ENCODE measurements around the gene ATP12A. TPM values are rescaled to one million over a fixed set of nuclear protein-coding genes. Genes with fewer than 3 reads are reported as not detected.

The ATP12A gene
- total RNA-seq, 1 experiment from 2014 or later, result not detected

DNA sequence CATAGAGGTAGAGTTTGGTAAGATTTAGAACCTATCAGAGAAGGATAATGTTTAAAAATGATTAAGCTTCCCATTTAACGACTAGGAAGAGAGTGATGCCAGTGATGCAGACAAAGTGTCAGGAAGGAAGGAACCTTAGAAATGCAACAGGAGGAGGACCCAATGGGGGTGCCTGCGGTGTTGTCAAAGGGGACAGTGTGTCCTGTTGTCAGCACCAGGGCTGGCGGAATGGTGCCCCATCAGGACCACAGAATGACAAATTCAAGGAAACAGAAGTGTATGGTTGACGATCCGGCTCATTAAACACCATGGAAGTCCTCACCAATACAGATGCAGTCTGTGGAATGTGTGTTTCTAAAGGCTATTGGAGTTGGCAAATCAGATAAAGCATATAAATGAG, 19.3 kb downstream of the ATP12A start:
- no peaks in the 10 kb centered on the region for H4K20me1 ChIP-seq (ENCODE audit: insufficient read depth, low read depth, low read length)
- H3K4me1 ChIP-seq (ENCODE audit: low read length), result no peaks in the 10 kb centered on the region
- H3K9me2 ChIP-seq (replicated peaks; ENCODE audit: insufficient read depth, low read length), result no peaks in the 10 kb centered on the region
- H3K27ac ChIP-seq (ENCODE audit: low read length), result no peak overlapping the region
- no peaks in the 10 kb centered on the region for H3K36me3 ChIP-seq (ENCODE audit: insufficient read depth, low read length)
- H3K4me2 ChIP-seq (ENCODE audit: low read depth, low read length, poor library complexity, severe bottlenecking), result no peak overlapping the region
- no peaks in the 10 kb centered on the region for H3K27me3 ChIP-seq (ENCODE audit: low read length)
- DNase-seq, result no peak
- H3K79me2 ChIP-seq (ENCODE audit: low read length), result no peaks in the 10 kb centered on the region
- H2AFZ ChIP-seq (ENCODE audit: low read length), result no peak overlapping the region
- H3K9ac ChIP-seq (ENCODE audit: low read length), result no peak overlapping the region
- H3K4me3 ChIP-seq (ENCODE audit: low read length), result no peak overlapping the region
- no peaks in the 10 kb centered on the region for H3K9me3 ChIP-seq (ENCODE audit: low read length)

DNA sequence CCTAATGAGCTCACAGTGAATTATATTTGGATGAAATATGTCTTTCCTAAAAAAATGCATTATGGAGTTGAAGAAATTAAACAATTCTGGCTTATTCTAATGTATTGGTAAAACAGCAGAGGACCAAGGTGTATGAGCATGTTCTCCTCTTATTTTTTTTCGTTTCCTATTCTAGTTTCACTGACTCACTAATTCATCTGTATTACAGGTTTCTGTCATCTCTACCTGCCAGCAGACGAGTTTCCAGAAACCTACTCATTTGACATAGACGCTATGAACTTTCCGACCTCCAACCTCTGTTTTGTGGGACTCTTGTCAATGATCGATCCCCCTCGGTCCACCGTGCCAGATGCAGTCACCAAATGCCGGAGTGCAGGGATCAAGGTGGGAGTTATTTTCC, 20.3 kb downstream of the ATP12A start:
- no peak overlapping the region for H3K9ac ChIP-seq (ENCODE audit: low read length)
- H3K9me2 ChIP-seq (replicated peaks; ENCODE audit: insufficient read depth, low read length), result no peaks in the 10 kb centered on the region
- DNase-seq, result no peak
- H3K4me2 ChIP-seq (ENCODE audit: low read depth, low read length, poor library complexity, severe bottlenecking), result no peak overlapping the region
- no peaks in the 10 kb centered on the region for H3K27me3 ChIP-seq (ENCODE audit: low read length)
- no peak overlapping the region for H3K27ac ChIP-seq (ENCODE audit: low read length)
- no peaks in the 10 kb centered on the region for H3K4me1 ChIP-seq (ENCODE audit: low read length)
- no peaks in the 10 kb centered on the region for H3K9me3 ChIP-seq (ENCODE audit: low read length)
- H2AFZ ChIP-seq (ENCODE audit: low read length), result no peak overlapping the region
- H3K36me3 ChIP-seq (ENCODE audit: insufficient read depth, low read length), result no peaks in the 10 kb centered on the region
- H3K4me3 ChIP-seq (ENCODE audit: low read length), result no peak overlapping the region
- no peaks in the 10 kb centered on the region for H3K79me2 ChIP-seq (ENCODE audit: low read length)
- H4K20me1 ChIP-seq (ENCODE audit: insufficient read depth, low read depth, low read length), result no peaks in the 10 kb centered on the region

- Histone ChIP-seq H4K20me1 (ENCODE audit: insufficient read depth, low read depth, low read length) (no peaks in the 10 kb centered on the region), H3K9me3 (ENCODE audit: low read length) (no peaks in the 10 kb centered on the region), H3K27me3 (ENCODE audit: low read length) (no peaks in the 10 kb centered on the region), H3K27ac (ENCODE audit: low read length) (no peak overlapping the region), H2AFZ (ENCODE audit: low read length) (no peak overlapping the region), H3K9ac (ENCODE audit: low read length) (no peak overlapping the region), H3K9me2 (replicated peaks; ENCODE audit: insufficient read depth, low read length) (no peaks in the 10 kb centered on the region), H3K4me3 (ENCODE audit: low read length) (no peak overlapping the region), H3K4me2 (ENCODE audit: low read depth, low read length, poor library complexity, severe bottlenecking) (no peak overlapping the region), H3K4me1 (ENCODE audit: low read length) (no peaks in the 10 kb centered on the region), H3K79me2 (ENCODE audit: low read length) (no peaks in the 10 kb centered on the region), H3K36me3 (ENCODE audit: insufficient read depth, low read length) (no peaks in the 10 kb centered on the region)
- DNase-seq, result no peak
Observed at GRCh38 chr13:24706886-24707585, 26.8 kb downstream of the ATP12A start.

GRCh38 chr13:24709186-24709913, 29.1 kb downstream of the ATP12A start:
- Histone ChIP-seq H3K36me3 (ENCODE audit: insufficient read depth, low read length) (no peaks in the 10 kb centered on the region), H4K20me1 (ENCODE audit: insufficient read depth, low read depth, low read length) (no peaks in the 10 kb centered on the region), H2AFZ (ENCODE audit: low read length) (no peak overlapping the region), H3K79me2 (ENCODE audit: low read length) (no peaks in the 10 kb centered on the region), H3K27ac (ENCODE audit: low read length) (no peak overlapping the region), H3K4me3 (ENCODE audit: low read length) (no peak overlapping the region), H3K4me2 (ENCODE audit: low read depth, low read length, poor library complexity, severe bottlenecking) (no peak overlapping the region), H3K27me3 (ENCODE audit: low read length) (no peaks in the 10 kb centered on the region), H3K4me1 (ENCODE audit: low read length) (no peaks in the 10 kb centered on the region), H3K9ac (ENCODE audit: low read length) (no peak overlapping the region), H3K9me3 (ENCODE audit: low read length) (no peaks in the 10 kb centered on the region), H3K9me2 (replicated peaks; ENCODE audit: insufficient read depth, low read length) (no peaks in the 10 kb centered on the region)
- no peak for DNase-seq

DNA sequence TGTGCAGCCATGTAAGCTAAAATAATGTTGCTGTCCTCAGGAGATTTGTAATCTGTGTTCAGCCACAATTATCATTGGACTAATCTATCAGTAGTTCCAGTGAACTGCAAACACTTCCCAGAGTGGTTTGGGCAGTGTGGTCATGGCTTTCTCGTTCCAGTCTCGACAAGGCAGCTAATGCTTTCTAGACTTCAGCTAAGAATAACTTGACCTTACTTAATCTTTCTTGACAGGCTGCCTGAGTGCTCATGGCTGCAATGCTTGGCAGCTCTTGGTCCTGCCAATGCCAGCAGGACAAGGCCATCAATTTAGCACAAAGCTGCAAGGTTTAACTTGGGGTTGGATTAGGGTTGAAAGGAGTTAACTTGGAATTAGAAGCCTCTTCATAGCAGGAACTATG, 32.8 kb downstream of the ATP12A start:
- Histone ChIP-seq H3K36me3 (ENCODE audit: insufficient read depth, low read length) (no peaks in the 10 kb centered on the region), H3K27ac (ENCODE audit: low read length) (no peak overlapping the region), H3K4me3 (ENCODE audit: low read length) (no peak overlapping the region), H3K79me2 (ENCODE audit: low read length) (no peaks in the 10 kb centered on the region), H3K27me3 (ENCODE audit: low read length) (no peaks in the 10 kb centered on the region), H3K4me2 (ENCODE audit: low read depth, low read length, poor library complexity, severe bottlenecking) (no peak overlapping the region), H3K9me2 (replicated peaks; ENCODE audit: insufficient read depth, low read length) (no peaks in the 10 kb centered on the region), H3K9ac (ENCODE audit: low read length) (no peak overlapping the region), H3K9me3 (ENCODE audit: low read length) (no peaks in the 10 kb centered on the region), H3K4me1 (ENCODE audit: low read length) (no peaks in the 10 kb centered on the region), H4K20me1 (ENCODE audit: insufficient read depth, low read depth, low read length) (no peaks in the 10 kb centered on the region), H2AFZ (ENCODE audit: low read length) (no peak overlapping the region)
- no peak for DNase-seq

GRCh38 chr13:24716011-24716410, 35.8 kb downstream of the ATP12A start:
- no peak for DNase-seq
- no peaks in the 10 kb centered on the region for H3K36me3 ChIP-seq (ENCODE audit: insufficient read depth, low read length)
- H2AFZ ChIP-seq (ENCODE audit: low read length), result no peak overlapping the region
- H3K27ac ChIP-seq (ENCODE audit: low read length), result no peak overlapping the region
- no peak overlapping the region for H3K4me2 ChIP-seq (ENCODE audit: low read depth, low read length, poor library complexity, severe bottlenecking)
- H3K9me3 ChIP-seq (ENCODE audit: low read length), result no peaks in the 10 kb centered on the region
- H4K20me1 ChIP-seq (ENCODE audit: insufficient read depth, low read depth, low read length), result no peaks in the 10 kb centered on the region
- no peaks in the 10 kb centered on the region for H3K4me1 ChIP-seq (ENCODE audit: low read length)
- no peaks in the 10 kb centered on the region for H3K9me2 ChIP-seq (replicated peaks; ENCODE audit: insufficient read depth, low read length)
- no peak overlapping the region for H3K4me3 ChIP-seq (ENCODE audit: low read length)
- H3K9ac ChIP-seq (ENCODE audit: low read length), result no peak overlapping the region
- H3K27me3 ChIP-seq (ENCODE audit: low read length), result no peaks in the 10 kb centered on the region
- H3K79me2 ChIP-seq (ENCODE audit: low read length), result no peaks in the 10 kb centered on the region

GRCh38 chr13:24716446-24716845, 36.2 kb downstream of the ATP12A start:
- H2AFZ ChIP-seq (ENCODE audit: low read length), result no peak overlapping the region
- no peaks in the 10 kb centered on the region for H3K4me1 ChIP-seq (ENCODE audit: low read length)
- no peaks in the 10 kb centered on the region for H3K9me2 ChIP-seq (replicated peaks; ENCODE audit: insufficient read depth, low read length)
- DNase-seq, result no peak
- no peaks in the 10 kb centered on the region for H3K79me2 ChIP-seq (ENCODE audit: low read length)
- H3K4me3 ChIP-seq (ENCODE audit: low read length), result no peak overlapping the region
- H3K27me3 ChIP-seq (ENCODE audit: low read length), result no peaks in the 10 kb centered on the region
- H3K36me3 ChIP-seq (ENCODE audit: insufficient read depth, low read length), result no peaks in the 10 kb centered on the region
- H3K27ac ChIP-seq (ENCODE audit: low read length), result no peak overlapping the region
- H3K4me2 ChIP-seq (ENCODE audit: low read depth, low read length, poor library complexity, severe bottlenecking), result no peak overlapping the region
- H4K20me1 ChIP-seq (ENCODE audit: insufficient read depth, low read depth, low read length), result no peaks in the 10 kb centered on the region
- H3K9me3 ChIP-seq (ENCODE audit: low read length), result no peaks in the 10 kb centered on the region
- no peak overlapping the region for H3K9ac ChIP-seq (ENCODE audit: low read length)

GRCh38 chr13:24717217-24717616, 37.0 kb downstream of the ATP12A start:
- no peak overlapping the region for H3K4me2 ChIP-seq (ENCODE audit: low read depth, low read length, poor library complexity, severe bottlenecking)
- no peaks in the 10 kb centered on the region for H3K79me2 ChIP-seq (ENCODE audit: low read length)
- no peaks in the 10 kb centered on the region for H3K27me3 ChIP-seq (ENCODE audit: low read length)
- H3K4me3 ChIP-seq (ENCODE audit: low read length), result no peak overlapping the region
- H3K9me3 ChIP-seq (ENCODE audit: low read length), result no peaks in the 10 kb centered on the region
- no peaks in the 10 kb centered on the region for H3K4me1 ChIP-seq (ENCODE audit: low read length)
- DNase-seq, result no peak
- H3K36me3 ChIP-seq (ENCODE audit: insufficient read depth, low read length), result no peaks in the 10 kb centered on the region
- H4K20me1 ChIP-seq (ENCODE audit: insufficient read depth, low read depth, low read length), result no peaks in the 10 kb centered on the region
- no peak overlapping the region for H3K9ac ChIP-seq (ENCODE audit: low read length)
- H3K27ac ChIP-seq (ENCODE audit: low read length), result no peak overlapping the region
- H3K9me2 ChIP-seq (replicated peaks; ENCODE audit: insufficient read depth, low read length), result no peaks in the 10 kb centered on the region
- no peak overlapping the region for H2AFZ ChIP-seq (ENCODE audit: low read length)
